SK-N-SH treated with all-trans-retinoic acid at 6 μM for 48 hours (cell line): Measurements from ENCODE around the gene SORCS3.
A peak's percentile ranks its signal among the peaks of the same experiment; 100 is the strongest.

Source experiments
- ATAC-seq: fragments of 200-7000 bp; cut with Tn5 transposase; 3 replicates; pipeline ENCODE4 v1.9.1; 2020; ENCODE audit warnings: mild to moderate bottlenecking, moderate library complexity
- ARNTL ChIP-seq: fragments of 450-650 bp; formaldehyde crosslinking; IDR thresholded peaks from 2 replicates; pipeline ENCODE4 v1.5.0; 2020; ENCODE audit warnings: low read depth, mild to moderate bottlenecking, moderate library complexity, borderline replicate concordance
- BACH2 ChIP-seq: fragments of 250-450 bp; sonication (Bioruptor Pico); IDR thresholded peaks from 2 replicates; pipeline ENCODE4 v1.9.0; 2021; ENCODE audit warnings: mild to moderate bottlenecking, borderline replicate concordance
- CSDC2 ChIP-seq: fragments of 250-450 bp; sonication (Bioruptor Pico); IDR thresholded peaks from 2 replicates; pipeline ENCODE4 v1.5.0; 2020; ENCODE audit warnings: mild to moderate bottlenecking, moderate library complexity
- ESRRG ChIP-seq: fragments of 250-450 bp; sonication (Bioruptor Pico); IDR thresholded peaks from 2 replicates; pipeline ENCODE4 v1.6.1; 2021; ENCODE audit warnings: mild to moderate bottlenecking
- GLIS3 ChIP-seq: fragments of 250-450 bp; sonication (Bioruptor Pico); IDR thresholded peaks from 2 replicates; pipeline ENCODE4 v1.5.0; 2020; ENCODE audit warnings: mild to moderate bottlenecking, moderate library complexity
- ISL1 ChIP-seq: fragments of 250-450 bp; sonication (Bioruptor Pico); IDR thresholded peaks from 2 replicates; pipeline ENCODE4 v2.1.2; 2022; ENCODE audit warnings: mild to moderate bottlenecking, moderate library complexity
- OSR1 ChIP-seq: fragments of 250-450 bp; sonication (Bioruptor Pico); IDR thresholded peaks from 2 replicates; pipeline ENCODE4 v1.8.0; 2022; ENCODE audit warnings: moderate library complexity, mild to moderate bottlenecking, inconsistent platforms
- PPARA ChIP-seq: fragments of 250-450 bp; sonication (Bioruptor Pico); IDR thresholded peaks from 2 replicates; pipeline ENCODE4 v1.5.0; 2020; ENCODE audit warnings: mild to moderate bottlenecking, borderline replicate concordance
- RARB ChIP-seq: fragments of 250-450 bp; sonication (Bioruptor Pico); IDR thresholded peaks from 2 replicates; pipeline ENCODE4 v1.8.0; 2021; ENCODE audit warnings: mild to moderate bottlenecking, moderate library complexity
- SNAI2 ChIP-seq: fragments of 250-450 bp; sonication (Bioruptor Pico); IDR thresholded peaks from 2 replicates; pipeline ENCODE4 v1.5.0; 2020; ENCODE audit warnings: mild to moderate bottlenecking, moderate library complexity
- TCF4 ChIP-seq: fragments of 250-450 bp; sonication (Bioruptor Pico); IDR thresholded peaks from 2 replicates; pipeline ENCODE4 v1.8.0; 2021; ENCODE audit warnings: mild to moderate bottlenecking, moderate library complexity, borderline replicate concordance
- TOX ChIP-seq: fragments of 250-450 bp; sonication (Bioruptor Pico); IDR thresholded peaks from 2 replicates; pipeline ENCODE4 v1.8.0; 2021; ENCODE audit warnings: mild to moderate bottlenecking, moderate library complexity, borderline replicate concordance
- ZC3H10 ChIP-seq: fragments of 250-450 bp; sonication (Bioruptor Pico); IDR thresholded peaks from 2 replicates; pipeline ENCODE4 v1.5.1; 2021; ENCODE audit warnings: mild to moderate bottlenecking, moderate library complexity
- ZFP3 ChIP-seq: fragments of 250-450 bp; sonication (Bioruptor Pico); IDR thresholded peaks from 2 replicates; pipeline ENCODE4 v1.5.0; 2020; ENCODE audit warnings: mild to moderate bottlenecking, moderate library complexity
- ZFP30 ChIP-seq: fragments of 450-650 bp; formaldehyde crosslinking; IDR thresholded peaks from 2 replicates; pipeline ENCODE4 v1.5.0; 2022; ENCODE audit warnings: mild to moderate bottlenecking, moderate library complexity
- ZNF565 ChIP-seq: fragments of 450-650 bp; formaldehyde crosslinking; conservative IDR thresholded peaks from 2 replicates; pipeline ENCODE4 v1.5.0; 2020; ENCODE audit warnings: low read depth, mild to moderate bottlenecking, moderate library complexity
- ZNF70 ChIP-seq: fragments of 450-650 bp; formaldehyde crosslinking; IDR thresholded peaks from 2 replicates; pipeline ENCODE4 v1.5.0; 2020; ENCODE audit warnings: mild to moderate bottlenecking, moderate library complexity
- ZNF8 ChIP-seq: fragments of 450-650 bp; formaldehyde crosslinking; IDR thresholded peaks from 2 replicates; pipeline ENCODE4 v1.5.0; 2020; ENCODE audit warnings: mild to moderate bottlenecking, moderate library complexity
- TF ChIP-seq, protein P1 (sequence below): fragments of 250-450 bp; sonication (Bioruptor Pico); IDR thresholded peaks from 2 replicates; pipeline ENCODE4 v1.8.0; 2021; ENCODE audit warnings: low read depth, mild to moderate bottlenecking, moderate library complexity, borderline replicate concordance
- TF ChIP-seq, protein P2 (sequence below): fragments of 250-450 bp; sonication (Bioruptor Pico); IDR thresholded peaks from 2 replicates; pipeline ENCODE4 v1.5.1; 2020; ENCODE audit warnings: low read depth, mild to moderate bottlenecking, moderate library complexity
- TF ChIP-seq, protein P3 (sequence below): fragments of 250-450 bp; sonication (Bioruptor Pico); IDR thresholded peaks from 2 replicates; pipeline ENCODE4 v1.5.0; 2020; ENCODE audit warnings: mild to moderate bottlenecking, moderate library complexity
- TF ChIP-seq, protein P4 (sequence below): fragments of 250-450 bp; sonication (Bioruptor Pico); IDR thresholded peaks from 2 replicates; pipeline ENCODE4 v1.5.1; 2021; ENCODE audit warnings: mild to moderate bottlenecking, moderate library complexity

Gene SORCS3

GRCh38 chr10:105056413-105056812 is 415.3 kb downstream of the SORCS3 start:
- no peak for ATAC-seq
- TF ChIP-seq BACH2 (CRISPR knock-in tag) (no peak), ISL1 (CRISPR knock-in tag) (no peak), ZNF70 (CRISPR knock-in tag) (no peak), ZFP30 (CRISPR knock-in tag) (no peak), CSDC2 (CRISPR knock-in tag) (no peak), TCF4 (CRISPR knock-in tag) (no peak), ARNTL (CRISPR knock-in tag) (no peak), ZC3H10 (CRISPR knock-in tag) (no peak)
- TF ChIP-seq, protein P1, sequence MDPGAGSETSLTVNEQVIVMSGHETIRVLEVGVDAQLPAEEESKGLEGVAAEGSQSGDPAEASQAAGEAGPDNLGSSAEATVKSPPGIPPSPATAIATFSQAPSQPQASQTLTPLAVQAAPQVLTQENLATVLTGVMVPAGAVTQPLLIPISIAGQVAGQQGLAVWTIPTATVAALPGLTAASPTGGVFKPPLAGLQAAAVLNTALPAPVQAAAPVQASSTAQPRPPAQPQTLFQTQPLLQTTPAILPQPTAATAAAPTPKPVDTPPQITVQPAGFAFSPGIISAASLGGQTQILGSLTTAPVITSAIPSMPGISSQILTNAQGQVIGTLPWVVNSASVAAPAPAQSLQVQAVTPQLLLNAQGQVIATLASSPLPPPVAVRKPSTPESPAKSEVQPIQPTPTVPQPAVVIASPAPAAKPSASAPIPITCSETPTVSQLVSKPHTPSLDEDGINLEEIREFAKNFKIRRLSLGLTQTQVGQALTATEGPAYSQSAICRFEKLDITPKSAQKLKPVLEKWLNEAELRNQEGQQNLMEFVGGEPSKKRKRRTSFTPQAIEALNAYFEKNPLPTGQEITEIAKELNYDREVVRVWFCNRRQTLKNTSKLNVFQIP = no peak
- TF ChIP-seq, protein P2, sequence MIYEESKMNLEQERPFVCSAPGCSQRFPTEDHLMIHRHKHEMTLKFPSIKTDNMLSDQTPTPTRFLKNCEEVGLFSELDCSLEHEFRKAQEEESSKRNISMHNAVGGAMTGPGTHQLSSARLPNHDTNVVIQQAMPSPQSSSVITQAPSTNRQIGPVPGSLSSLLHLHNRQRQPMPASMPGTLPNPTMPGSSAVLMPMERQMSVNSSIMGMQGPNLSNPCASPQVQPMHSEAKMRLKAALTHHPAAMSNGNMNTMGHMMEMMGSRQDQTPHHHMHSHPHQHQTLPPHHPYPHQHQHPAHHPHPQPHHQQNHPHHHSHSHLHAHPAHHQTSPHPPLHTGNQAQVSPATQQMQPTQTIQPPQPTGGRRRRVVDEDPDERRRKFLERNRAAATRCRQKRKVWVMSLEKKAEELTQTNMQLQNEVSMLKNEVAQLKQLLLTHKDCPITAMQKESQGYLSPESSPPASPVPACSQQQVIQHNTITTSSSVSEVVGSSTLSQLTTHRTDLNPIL (CRISPR knock-in tag) = no peak

DNA sequence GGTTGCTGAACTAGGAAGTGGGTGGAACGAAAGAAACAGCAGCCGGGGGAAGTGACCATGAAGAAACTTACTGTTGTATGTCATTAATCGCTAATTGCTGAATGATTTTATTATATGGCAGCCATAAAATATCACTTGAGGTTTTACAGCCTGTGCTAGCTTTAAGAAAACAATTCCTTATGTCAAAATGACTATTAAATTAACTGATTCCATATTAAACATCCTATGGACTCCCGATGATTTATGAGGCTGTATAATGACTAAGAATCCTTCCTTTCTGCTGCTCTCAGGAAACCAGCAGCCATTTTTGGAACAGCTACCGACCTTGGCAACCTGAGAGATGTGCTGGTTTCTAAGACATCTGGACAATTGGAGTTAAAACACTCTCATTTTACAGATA is 421.9 kb downstream of the SORCS3 start:
- no peak for ATAC-seq
- TF ChIP-seq ZFP30 (CRISPR knock-in tag) (no peak), ARNTL (CRISPR knock-in tag) (no peak), ESRRG (CRISPR knock-in tag) (no peak), OSR1 (CRISPR knock-in tag) (no peak), RARB (no peak), PPARA (CRISPR knock-in tag) (no peak), GLIS3 (CRISPR knock-in tag) (no peak), TOX (no peak), ZNF565 (no peak), ISL1 (CRISPR knock-in tag) (no peak), TCF4 (CRISPR knock-in tag) (no peak), SNAI2 (no peak), ZNF8 (CRISPR knock-in tag) (no peak)
- TF ChIP-seq, protein P1 = no peak
- TF ChIP-seq, protein P3, sequence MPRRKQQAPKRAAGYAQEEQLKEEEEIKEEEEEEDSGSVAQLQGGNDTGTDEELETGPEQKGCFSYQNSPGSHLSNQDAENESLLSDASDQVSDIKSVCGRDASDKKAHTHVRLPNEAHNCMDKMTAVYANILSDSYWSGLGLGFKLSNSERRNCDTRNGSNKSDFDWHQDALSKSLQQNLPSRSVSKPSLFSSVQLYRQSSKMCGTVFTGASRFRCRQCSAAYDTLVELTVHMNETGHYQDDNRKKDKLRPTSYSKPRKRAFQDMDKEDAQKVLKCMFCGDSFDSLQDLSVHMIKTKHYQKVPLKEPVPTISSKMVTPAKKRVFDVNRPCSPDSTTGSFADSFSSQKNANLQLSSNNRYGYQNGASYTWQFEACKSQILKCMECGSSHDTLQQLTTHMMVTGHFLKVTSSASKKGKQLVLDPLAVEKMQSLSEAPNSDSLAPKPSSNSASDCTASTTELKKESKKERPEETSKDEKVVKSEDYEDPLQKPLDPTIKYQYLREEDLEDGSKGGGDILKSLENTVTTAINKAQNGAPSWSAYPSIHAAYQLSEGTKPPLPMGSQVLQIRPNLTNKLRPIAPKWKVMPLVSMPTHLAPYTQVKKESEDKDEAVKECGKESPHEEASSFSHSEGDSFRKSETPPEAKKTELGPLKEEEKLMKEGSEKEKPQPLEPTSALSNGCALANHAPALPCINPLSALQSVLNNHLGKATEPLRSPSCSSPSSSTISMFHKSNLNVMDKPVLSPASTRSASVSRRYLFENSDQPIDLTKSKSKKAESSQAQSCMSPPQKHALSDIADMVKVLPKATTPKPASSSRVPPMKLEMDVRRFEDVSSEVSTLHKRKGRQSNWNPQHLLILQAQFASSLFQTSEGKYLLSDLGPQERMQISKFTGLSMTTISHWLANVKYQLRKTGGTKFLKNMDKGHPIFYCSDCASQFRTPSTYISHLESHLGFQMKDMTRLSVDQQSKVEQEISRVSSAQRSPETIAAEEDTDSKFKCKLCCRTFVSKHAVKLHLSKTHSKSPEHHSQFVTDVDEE (CRISPR knock-in tag) = no peak
- TF ChIP-seq, protein P4, sequence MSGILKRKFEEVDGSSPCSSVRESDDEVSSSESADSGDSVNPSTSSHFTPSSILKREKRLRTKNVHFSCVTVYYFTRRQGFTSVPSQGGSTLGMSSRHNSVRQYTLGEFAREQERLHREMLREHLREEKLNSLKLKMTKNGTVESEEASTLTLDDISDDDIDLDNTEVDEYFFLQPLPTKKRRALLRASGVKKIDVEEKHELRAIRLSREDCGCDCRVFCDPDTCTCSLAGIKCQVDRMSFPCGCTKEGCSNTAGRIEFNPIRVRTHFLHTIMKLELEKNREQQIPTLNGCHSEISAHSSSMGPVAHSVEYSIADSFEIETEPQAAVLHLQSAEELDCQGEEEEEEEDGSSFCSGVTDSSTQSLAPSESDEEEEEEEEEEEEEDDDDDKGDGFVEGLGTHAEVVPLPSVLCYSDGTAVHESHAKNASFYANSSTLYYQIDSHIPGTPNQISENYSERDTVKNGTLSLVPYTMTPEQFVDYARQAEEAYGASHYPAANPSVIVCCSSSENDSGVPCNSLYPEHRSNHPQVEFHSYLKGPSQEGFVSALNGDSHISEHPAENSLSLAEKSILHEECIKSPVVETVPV = no peak

- no peak for TF ChIP-seq ZFP30 (CRISPR knock-in tag)
- TF ChIP-seq, protein P2 (CRISPR knock-in tag) = no peak
- no peak for TF ChIP-seq ZNF70 (CRISPR knock-in tag)
- TF ChIP-seq TCF4 (CRISPR knock-in tag) = peak; percentile 28; the same call in 1 of the 2 replicates
- TF ChIP-seq ZFP3 = no peak
- TF ChIP-seq ZNF8 (CRISPR knock-in tag) = no peak
- TF ChIP-seq ARNTL (CRISPR knock-in tag) = no peak
- TF ChIP-seq PPARA (CRISPR knock-in tag) = no peak
- ATAC-seq = no peak
Observed at GRCh38 chr10:105063796-105064195, 422.7 kb downstream of the SORCS3 start.
